HAP-1 (cell line): Measurements from ENCODE around the gene PDGFC.
A peak's percentile ranks its signal among the peaks of the same experiment; 100 is the strongest.

ENCODE experiments used
- DNase-seq, 2 experiments: peaks; one replicate each; pipeline ENCODE4 v3.0.0-alpha.2; 2016 to 2020; ENCODE audit warnings: low spot score in 2 of 2
- H3K27me3 ChIP-seq: fragments of 250-450 bp; sonication (Bioruptor Pico); 2 replicates; pipeline ENCODE4 v1.5.1; 2020; ENCODE audit warnings: low read depth, mild to moderate bottlenecking, moderate library complexity
- H3K36me3 ChIP-seq: fragments of 250-450 bp; sonication (Bioruptor Pico); replicated peaks from 2 replicates; pipeline ENCODE4 v1.5.1; 2020; ENCODE audit warnings: mild to moderate bottlenecking
- H3K4me1 ChIP-seq: fragments of 250-450 bp; sonication (Bioruptor Pico); 2 replicates; pipeline ENCODE4 v1.5.1; 2020; ENCODE audit warnings: mild to moderate bottlenecking
- H3K4me3 ChIP-seq: fragments of 250-450 bp; sonication (Bioruptor Pico); 2 replicates; pipeline ENCODE4 v1.5.1; 2020; ENCODE audit warnings: mild to moderate bottlenecking, moderate library complexity
- H3K9me3 ChIP-seq: fragments of 250-450 bp; sonication (Bioruptor Pico); 2 replicates; pipeline ENCODE4 v1.5.1; 2020; ENCODE audit warnings: mild to moderate bottlenecking, moderate library complexity
- in situ Hi-C: fragments of 300-500 bp; cut with MboI; formaldehyde crosslinking; loops from 3 replicates; pipeline ENCODE4 v1.14.3; 2020; ENCODE audit warnings: low sequenced_read_pairs, inconsistent platforms, mixed read lengths

PDGFC gene

DNA sequence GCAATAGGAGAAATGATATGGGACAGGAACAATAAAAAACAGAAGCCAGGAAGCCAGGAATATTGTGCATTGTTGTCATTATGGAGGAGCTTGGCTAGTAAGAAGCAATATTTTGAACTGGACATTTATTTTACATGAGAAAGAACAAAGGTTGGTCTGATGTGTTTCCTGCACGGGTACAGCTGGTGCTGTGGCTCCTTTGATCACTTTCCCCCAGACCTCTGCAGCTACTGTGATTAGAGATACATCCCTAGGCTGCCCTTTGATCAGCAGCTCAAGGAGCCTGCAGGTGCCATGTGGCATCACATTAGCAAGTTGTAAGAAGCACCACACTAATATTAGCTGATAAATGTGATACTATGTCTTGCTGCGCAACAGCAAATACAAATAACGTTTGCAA lies 2.5 kb downstream of the PDGFC start:
- Histone ChIP-seq H3K4me1 (peaks cover 29% of the 10 kb centered on the region), H3K36me3 (no peaks in the 10 kb centered on the region), H3K27me3 (no peaks in the 10 kb centered on the region), H3K9me3 (no peaks in the 10 kb centered on the region), H3K4me3 (peak overlapping the region; percentile 61)
- DNase-seq = no peak
- in situ Hi-C loops = loop anchor here (25.0 kb wide), 1 partner anchor 282 kb away; no protein-coding TSS in a partner anchor

DNA sequence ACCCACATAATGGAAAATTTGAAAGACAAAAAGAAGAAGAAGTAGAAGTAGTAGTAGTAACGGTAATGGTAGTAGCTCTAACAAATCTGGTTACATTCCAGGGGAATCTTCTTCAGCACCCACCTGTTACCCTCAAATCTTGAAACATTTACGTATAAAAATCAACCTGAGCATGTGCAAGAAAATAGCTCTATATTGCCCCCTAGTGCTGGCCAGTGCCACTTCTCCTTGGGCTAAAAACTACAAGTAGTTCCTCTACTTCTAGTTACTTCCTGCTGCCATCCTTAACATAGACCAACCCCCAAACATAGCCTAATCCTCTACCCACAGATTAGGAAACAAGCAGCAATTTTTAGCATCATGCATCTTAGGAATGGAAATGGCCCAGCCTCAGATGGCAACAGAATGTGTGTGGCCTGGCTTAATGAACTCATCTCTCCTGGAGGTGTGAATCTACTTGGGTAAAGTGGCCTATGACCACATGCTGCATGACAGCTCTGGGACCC lies 3.1 kb downstream of the PDGFC start:
- in situ Hi-C loops = loop anchor here (25.0 kb wide), 1 partner anchor 281 kb away; no protein-coding TSS in a partner anchor

DNA sequence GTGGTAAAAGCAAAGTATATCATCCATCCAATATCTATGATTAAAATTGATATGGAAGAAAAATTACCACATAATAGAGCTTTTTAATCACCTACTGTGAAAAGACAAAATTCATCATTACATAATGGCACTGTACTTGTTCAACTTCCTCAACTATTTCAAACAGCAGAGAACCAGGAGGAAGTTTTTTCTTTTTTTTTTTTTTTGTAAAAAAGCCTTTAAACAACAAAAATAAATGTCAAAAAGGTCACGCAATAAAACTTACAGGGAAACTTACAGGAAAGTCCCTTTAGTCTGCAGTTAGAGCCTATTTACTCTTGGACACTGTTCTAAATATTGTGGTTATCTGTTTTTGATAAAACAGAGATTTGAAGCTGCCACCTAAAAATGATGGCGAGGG lies 4.8 kb downstream of the PDGFC start:
- Histone ChIP-seq H3K27me3 (no peaks in the 10 kb centered on the region), H3K36me3 (no peaks in the 10 kb centered on the region), H3K4me1 (peaks cover 14% of the 10 kb centered on the region), H3K9me3 (no peaks in the 10 kb centered on the region), H3K4me3 (no peak overlapping the region)
- in situ Hi-C loops = loop anchor here (25.0 kb wide), 1 partner anchor 280 kb away; no protein-coding TSS in a partner anchor
- DNase-seq = no peak

More for the DNA sequence above, 3.1 kb downstream of the PDGFC start:
- DNase-seq = peak; percentile 84 to 88
- H3K4me3 ChIP-seq = peak overlapping the region; percentile 61
- H3K36me3 ChIP-seq = no peaks in the 10 kb centered on the region
- no peaks in the 10 kb centered on the region for H3K27me3 ChIP-seq
- no peaks in the 10 kb centered on the region for H3K9me3 ChIP-seq
- peaks cover 25% of the 10 kb centered on the region for H3K4me1 ChIP-seq

DNA sequence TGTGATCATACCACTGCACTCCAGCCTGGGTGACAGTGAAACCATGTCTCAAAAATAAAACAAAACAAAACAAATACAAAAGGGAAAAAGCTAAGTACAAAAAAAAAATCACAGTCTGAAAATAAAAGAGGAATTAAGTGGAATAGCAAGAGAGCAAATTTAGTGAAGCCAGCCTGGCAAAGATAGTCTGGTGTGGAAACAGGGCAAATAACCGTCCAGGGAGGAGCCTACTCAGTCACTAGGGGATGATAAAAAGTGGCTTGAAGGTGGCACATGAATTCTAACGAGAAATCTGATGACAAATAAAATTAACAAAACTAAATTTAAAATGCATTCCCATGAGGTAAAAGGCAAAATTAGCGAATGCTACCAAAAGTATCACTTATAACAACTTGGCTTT lies 8.2 kb downstream of the PDGFC start:
- peaks cover 33% of the 10 kb centered on the region for H3K4me1 ChIP-seq
- in situ Hi-C loops = loop anchor here (25.0 kb wide), 1 partner anchor 276 kb away; no protein-coding TSS in a partner anchor
- no peak for DNase-seq

DNA sequence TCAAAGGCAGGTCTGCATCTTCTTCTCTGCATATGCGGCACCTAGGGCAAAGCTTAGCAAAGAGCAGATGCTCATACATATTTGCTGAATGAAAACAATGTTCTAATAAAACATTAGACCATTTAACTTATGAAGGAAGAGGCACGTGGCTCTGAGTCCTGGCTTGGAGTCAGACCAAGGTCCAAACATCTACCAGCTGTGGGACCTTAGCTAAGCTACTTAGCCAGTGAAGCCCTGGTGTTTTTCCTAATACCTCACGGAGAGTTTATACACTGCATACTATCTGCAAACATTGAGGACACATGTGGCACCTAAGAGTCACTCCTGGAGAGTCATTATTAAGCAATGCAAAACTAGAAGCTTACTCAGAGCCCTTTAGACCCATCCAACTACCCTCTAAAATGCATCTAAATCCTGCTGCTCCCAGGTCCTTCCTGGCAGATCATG lies 9.0 kb downstream of the PDGFC start:
- no peaks in the 10 kb centered on the region for H3K27me3 ChIP-seq
- in situ Hi-C loops = loop anchor here (25.0 kb wide), 1 partner anchor 275 kb away; no protein-coding TSS in a partner anchor
- H3K4me3 ChIP-seq = no peak overlapping the region
- no peaks in the 10 kb centered on the region for H3K9me3 ChIP-seq
- DNase-seq = no peak
- no peaks in the 10 kb centered on the region for H3K36me3 ChIP-seq
- H3K4me1 ChIP-seq = peaks cover 28% of the 10 kb centered on the region

More for the DNA sequence above, 8.2 kb downstream of the PDGFC start:
- Histone ChIP-seq H3K9me3 (no peaks in the 10 kb centered on the region), H3K4me3 (no peak overlapping the region), H3K36me3 (no peaks in the 10 kb centered on the region), H3K27me3 (no peaks in the 10 kb centered on the region)

DNA sequence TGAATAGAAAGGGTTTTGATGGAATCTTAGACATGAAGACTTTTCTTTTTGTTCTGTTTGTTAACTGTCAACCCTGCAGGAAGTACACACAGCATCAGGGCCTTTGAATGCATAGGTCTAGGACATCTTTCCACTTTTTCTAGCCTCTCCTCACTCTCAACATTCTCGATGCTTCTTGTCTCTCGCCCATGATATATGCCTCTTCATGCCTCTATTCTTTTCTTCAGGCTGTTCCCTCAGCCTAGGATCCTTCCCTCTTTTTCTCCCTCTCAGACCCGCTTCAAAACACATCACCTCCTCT lies 9.6 kb downstream of the PDGFC start:
- Histone ChIP-seq H3K9me3 (no peaks in the 10 kb centered on the region), H3K4me1 (peaks cover 28% of the 10 kb centered on the region), H3K36me3 (no peaks in the 10 kb centered on the region), H3K27me3 (no peaks in the 10 kb centered on the region), H3K4me3 (no peak overlapping the region)
- no peak for DNase-seq
- in situ Hi-C loops = loop anchor here (25.0 kb wide), 1 partner anchor 275 kb away; no protein-coding TSS in a partner anchor

DNA sequence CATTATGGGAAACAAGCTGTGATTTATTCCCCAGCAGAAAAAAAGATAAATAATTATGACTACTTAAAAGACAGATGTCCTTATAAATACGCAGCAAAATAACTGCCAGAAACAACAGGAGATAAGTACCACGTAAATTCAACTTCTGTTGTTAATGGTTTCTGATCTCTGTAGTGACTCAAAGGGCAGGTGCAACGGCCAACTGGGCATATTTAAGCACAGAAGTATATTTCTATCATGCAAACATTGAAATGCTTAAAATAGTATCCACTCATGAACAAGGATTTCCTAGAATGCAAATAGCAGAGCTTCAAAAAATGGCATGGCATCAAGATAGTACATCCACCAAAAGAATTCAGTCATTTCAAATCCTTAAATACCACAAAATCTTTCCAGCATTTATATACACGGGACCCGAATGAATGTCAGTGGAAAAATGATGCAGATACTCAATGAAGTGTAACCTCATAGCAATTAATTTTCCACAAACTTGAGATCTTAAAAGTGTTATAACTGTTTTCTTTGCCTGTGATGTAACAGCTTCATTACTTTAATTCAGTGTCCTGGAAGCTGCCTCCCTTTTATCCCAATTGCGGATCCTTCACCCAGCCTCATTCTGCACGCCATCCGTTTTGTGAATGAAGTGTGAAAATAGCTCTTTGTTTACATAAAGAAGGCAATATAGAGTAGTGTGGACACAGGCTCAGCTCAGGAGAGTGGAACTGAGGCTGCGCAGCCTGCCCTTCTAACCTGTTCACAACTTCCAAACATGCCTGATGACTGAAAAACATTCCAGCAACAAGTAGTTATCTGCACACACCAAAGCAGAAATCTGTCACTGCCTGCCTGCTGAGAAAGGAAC lies 10.2 kb downstream of the PDGFC start:
- H3K4me3 ChIP-seq = no peak overlapping the region
- H3K4me1 ChIP-seq = peaks cover 28% of the 10 kb centered on the region
- DNase-seq = no peak
- no peaks in the 10 kb centered on the region for H3K27me3 ChIP-seq
- no peaks in the 10 kb centered on the region for H3K9me3 ChIP-seq
- H3K36me3 ChIP-seq = no peaks in the 10 kb centered on the region
- in situ Hi-C loops = loop anchor here (25.0 kb wide), 1 partner anchor 274 kb away; no protein-coding TSS in a partner anchor

DNA sequence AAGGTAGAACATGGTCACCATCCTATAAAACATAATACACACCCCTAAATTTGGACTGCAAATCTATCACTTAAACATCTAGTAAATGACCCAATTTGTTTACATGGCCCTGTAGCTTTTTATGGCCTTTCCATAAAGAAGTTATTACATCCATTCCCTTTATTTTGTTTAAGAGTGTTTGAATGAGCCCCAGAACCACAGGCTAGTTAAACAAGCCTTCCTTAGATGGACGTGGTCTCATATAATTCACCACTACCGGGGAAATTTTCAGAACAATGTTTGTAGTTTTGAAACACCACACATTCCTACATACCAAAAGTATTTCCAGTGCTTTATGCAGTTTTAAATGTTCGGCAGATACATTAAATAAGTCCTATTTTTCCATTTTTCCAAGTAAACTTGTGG lies 12.3 kb downstream of the PDGFC start:
- no peak overlapping the region for H3K4me3 ChIP-seq
- H3K27me3 ChIP-seq = no peaks in the 10 kb centered on the region
- no peaks in the 10 kb centered on the region for H3K36me3 ChIP-seq
- no peaks in the 10 kb centered on the region for H3K9me3 ChIP-seq
- H3K4me1 ChIP-seq = peaks cover 32% of the 10 kb centered on the region
- in situ Hi-C loops = loop anchor here (25.0 kb wide), 1 partner anchor 272 kb away; no protein-coding TSS in a partner anchor
- peak in 1 of 2 experiments; percentile 52 for DNase-seq

DNA sequence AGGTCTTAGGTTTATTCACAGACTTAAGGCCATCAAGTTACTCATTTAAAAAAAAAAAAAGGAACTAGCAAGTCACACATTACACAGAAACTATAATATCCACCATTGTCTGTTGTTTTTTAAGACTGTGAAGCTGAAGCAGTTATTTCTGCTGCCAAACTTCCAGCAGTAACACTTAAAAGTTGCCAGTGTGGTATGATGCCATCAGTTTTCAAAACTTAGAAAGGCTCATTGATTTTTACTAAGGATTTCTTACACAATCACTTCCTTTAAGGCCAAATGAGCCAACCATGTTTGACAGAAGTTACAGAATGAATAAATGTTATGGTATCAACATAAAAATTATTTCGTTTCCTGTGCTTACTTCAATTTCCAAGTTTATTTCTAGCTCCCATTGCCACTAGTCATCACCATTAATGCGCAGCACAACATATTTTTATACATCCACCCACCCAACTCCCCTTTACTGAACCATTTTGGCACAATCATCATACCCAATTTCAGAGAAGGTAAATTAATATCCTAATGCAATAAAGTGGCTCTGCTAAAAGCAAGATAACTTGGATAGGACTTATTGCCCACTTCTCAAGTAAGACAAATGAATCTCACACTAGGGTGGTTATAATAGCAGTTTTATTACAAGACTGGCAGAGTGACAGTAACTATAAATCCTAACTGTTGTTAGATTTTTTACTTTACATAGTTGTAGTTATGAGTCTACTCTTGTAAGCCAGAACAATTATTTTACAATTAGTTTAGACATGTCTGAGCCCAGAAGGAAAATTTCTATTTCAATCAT lies 13.1 kb downstream of the PDGFC start:
- Histone ChIP-seq H3K27me3 (no peaks in the 10 kb centered on the region), H3K9me3 (no peaks in the 10 kb centered on the region), H3K36me3 (no peaks in the 10 kb centered on the region), H3K4me3 (no peak overlapping the region), H3K4me1 (peaks cover 40% of the 10 kb centered on the region)
- in situ Hi-C loops = loop anchor here (25.0 kb wide), 1 partner anchor 271 kb away; no protein-coding TSS in a partner anchor
- DNase-seq = no peak

DNA sequence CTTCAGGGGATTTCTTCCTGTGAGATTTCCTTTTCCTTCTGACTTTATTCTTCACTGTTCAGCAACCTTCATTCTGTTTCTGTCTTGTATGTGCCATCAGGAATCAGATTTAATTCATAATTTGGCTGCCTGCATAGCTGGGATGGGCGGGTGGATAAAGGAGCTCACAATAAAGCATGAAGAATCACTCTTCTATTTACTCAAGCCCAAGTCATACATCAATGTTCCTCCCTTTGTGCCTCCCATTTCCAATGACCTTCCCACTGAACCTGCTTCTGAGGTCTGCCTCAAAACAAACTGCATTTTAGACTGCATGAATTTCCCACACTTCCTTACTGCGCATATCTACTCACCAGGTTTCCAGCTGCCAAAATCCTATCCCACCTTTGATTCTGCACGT lies 14.0 kb downstream of the PDGFC start:
- no peak for DNase-seq
- no peaks in the 10 kb centered on the region for H3K9me3 ChIP-seq
- in situ Hi-C loops = loop anchor here (25.0 kb wide), 1 partner anchor 270 kb away; no protein-coding TSS in a partner anchor
- no peak overlapping the region for H3K4me3 ChIP-seq
- H3K4me1 ChIP-seq = peaks cover 49% of the 10 kb centered on the region
- no peaks in the 10 kb centered on the region for H3K27me3 ChIP-seq
- H3K36me3 ChIP-seq = no peaks in the 10 kb centered on the region

DNA sequence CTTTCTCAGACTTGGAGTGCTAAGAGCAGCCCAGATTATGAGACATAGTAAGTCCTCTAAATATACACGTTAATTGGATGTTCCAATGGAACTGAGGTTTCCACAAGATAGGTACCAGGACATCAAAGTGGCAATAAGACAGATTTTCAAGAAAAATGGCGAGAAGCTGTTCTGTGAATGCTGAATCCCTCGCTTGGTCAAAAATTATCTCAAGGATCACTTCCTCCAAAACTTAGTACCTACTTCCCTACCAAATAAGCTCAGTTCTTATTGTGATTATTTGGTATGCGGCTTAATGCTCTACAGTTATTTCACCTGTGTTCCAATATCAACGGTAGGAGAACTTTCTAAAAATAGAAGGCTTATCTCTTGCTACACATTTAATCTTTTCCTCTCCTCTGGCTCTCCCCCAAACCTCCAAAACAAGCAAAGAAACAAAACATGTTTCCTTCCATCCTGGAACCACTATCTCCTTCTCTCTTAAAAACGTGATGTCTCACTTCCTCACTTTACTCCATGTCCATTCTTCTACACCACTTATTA lies 14.7 kb downstream of the PDGFC start:
- in situ Hi-C loops = loop anchor here (25.0 kb wide), 1 partner anchor 270 kb away; no protein-coding TSS in a partner anchor
- Histone ChIP-seq H3K4me3 (no peak overlapping the region), H3K9me3 (no peaks in the 10 kb centered on the region), H3K36me3 (no peaks in the 10 kb centered on the region), H3K4me1 (peaks cover 53% of the 10 kb centered on the region), H3K27me3 (no peaks in the 10 kb centered on the region)
- DNase-seq = no peak

DNA sequence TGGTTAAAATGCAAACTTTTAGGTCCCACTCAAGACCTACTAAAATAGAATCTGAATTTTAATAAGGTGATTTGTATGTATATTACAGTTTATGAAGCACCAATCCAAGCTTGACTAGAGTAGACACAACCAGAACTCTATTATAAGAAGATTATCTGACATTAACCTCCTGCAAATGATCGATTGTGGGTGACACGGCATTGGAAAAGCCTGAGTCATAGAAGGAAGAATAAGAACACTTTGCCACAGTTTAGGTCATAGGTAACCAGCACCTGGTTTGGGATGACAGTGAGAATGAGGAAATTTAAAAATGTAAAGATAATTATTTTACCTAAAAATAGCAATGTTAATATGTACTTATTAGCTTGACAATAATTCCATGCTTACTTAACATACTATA lies 15.2 kb downstream of the PDGFC start:
- in situ Hi-C loops = loop anchor here (25.0 kb wide), 1 partner anchor 269 kb away; no protein-coding TSS in a partner anchor
- Histone ChIP-seq H3K9me3 (no peaks in the 10 kb centered on the region), H3K27me3 (no peaks in the 10 kb centered on the region), H3K4me1 (peaks cover 53% of the 10 kb centered on the region), H3K4me3 (no peak overlapping the region), H3K36me3 (no peaks in the 10 kb centered on the region)
- no peak for DNase-seq

DNA sequence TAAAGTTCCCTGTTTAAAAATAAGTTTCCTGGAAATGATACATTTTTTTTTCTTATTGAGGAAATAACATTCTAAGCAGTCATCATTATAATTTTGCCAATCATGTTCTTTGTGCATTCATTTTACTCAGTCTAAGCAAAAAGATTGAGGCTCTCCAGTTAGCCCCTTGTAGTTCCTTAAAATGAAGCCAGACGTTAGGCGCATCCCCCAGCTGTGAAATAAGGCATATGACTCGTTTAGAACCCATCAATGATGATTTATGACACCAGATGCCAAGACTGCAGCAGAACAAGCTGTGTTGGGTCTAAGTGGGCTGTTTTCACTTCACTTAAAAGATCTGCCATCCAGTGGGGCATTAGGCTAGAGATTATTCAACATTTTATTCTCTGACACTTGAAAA lies 17.0 kb downstream of the PDGFC start:
- in situ Hi-C loops = loop anchor here (25.0 kb wide), 1 partner anchor 267 kb away; no protein-coding TSS in a partner anchor
- Histone ChIP-seq H3K4me1 (peaks cover 54% of the 10 kb centered on the region), H3K36me3 (no peaks in the 10 kb centered on the region), H3K27me3 (no peaks in the 10 kb centered on the region), H3K9me3 (no peaks in the 10 kb centered on the region), H3K4me3 (no peak overlapping the region)
- DNase-seq = no peak
